VCaP (cell line): Measurements from ENCODE around the gene CDK2AP2.

ENCODE experiments used
- H3K27ac ChIP-seq: fragments of 450-650 bp; 2 replicates; pipeline ENCODE4 v1.5.1; 2017
- TF ChIP-seq, protein P1 (sequence below): fragments of 450-650 bp; conservative IDR thresholded peaks from 2 replicates; pipeline ENCODE4 v1.5.1; 2017; ENCODE audit warnings: mild to moderate bottlenecking, moderate library complexity

CDK2AP2 gene

DNA sequence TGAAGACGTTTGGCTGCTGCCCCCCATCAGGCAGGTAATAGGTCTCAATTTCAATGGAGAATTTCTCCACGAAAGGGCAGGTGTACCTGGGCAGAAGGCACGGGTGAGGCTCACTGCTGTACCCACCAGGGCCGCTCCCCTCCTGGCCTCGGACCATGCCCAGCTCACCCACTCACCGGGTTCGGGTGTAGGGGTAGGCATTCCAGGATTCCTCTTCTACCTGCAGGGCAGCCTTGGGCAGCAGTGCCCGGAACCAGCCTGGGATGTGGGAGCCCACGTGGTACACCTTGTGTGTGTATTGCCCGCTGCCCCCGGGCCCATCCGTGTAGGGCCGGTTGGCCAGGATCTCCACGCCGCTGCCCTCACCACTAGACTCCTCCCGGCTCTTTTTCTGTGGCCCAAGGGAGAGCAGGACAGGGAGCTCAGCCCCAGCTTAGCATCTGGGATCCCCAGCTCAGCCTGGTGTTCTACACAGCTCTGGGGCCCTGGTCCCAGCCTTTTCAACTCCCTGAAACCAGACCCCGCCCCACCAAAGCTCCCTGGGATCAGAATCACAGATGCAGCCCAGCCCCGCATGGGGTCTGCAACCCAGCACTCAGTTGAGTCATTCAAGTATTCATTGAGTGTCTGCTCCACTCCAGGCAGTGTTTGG, 5.5 kb downstream of the CDK2AP2 start:
- TF ChIP-seq, protein P1, sequence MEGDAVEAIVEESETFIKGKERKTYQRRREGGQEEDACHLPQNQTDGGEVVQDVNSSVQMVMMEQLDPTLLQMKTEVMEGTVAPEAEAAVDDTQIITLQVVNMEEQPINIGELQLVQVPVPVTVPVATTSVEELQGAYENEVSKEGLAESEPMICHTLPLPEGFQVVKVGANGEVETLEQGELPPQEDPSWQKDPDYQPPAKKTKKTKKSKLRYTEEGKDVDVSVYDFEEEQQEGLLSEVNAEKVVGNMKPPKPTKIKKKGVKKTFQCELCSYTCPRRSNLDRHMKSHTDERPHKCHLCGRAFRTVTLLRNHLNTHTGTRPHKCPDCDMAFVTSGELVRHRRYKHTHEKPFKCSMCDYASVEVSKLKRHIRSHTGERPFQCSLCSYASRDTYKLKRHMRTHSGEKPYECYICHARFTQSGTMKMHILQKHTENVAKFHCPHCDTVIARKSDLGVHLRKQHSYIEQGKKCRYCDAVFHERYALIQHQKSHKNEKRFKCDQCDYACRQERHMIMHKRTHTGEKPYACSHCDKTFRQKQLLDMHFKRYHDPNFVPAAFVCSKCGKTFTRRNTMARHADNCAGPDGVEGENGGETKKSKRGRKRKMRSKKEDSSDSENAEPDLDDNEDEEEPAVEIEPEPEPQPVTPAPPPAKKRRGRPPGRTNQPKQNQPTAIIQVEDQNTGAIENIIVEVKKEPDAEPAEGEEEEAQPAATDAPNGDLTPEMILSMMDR = no peak
- no peak overlapping the region for H3K27ac ChIP-seq

DNA sequence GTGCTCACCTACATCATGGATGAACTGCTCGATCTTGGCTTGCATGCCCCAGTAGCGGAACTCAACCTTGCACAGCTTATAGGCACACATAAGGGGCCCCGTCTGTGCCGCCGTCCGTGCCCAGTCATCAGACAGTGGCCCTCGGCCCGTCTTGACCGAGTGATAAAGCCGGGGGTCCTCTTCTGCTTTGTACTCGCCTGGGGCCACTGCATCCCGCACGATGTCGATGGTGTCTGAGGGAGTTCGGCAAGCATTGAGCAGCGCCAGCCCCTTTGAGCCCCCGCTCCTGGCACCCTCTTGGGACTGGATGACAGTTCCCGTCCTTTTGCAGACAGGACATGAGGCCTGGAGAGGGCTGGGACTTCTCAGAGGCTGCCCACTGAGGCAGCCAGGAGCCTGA, 6.1 kb downstream of the CDK2AP2 start:
- TF ChIP-seq, protein P1 = no peak

DNA sequence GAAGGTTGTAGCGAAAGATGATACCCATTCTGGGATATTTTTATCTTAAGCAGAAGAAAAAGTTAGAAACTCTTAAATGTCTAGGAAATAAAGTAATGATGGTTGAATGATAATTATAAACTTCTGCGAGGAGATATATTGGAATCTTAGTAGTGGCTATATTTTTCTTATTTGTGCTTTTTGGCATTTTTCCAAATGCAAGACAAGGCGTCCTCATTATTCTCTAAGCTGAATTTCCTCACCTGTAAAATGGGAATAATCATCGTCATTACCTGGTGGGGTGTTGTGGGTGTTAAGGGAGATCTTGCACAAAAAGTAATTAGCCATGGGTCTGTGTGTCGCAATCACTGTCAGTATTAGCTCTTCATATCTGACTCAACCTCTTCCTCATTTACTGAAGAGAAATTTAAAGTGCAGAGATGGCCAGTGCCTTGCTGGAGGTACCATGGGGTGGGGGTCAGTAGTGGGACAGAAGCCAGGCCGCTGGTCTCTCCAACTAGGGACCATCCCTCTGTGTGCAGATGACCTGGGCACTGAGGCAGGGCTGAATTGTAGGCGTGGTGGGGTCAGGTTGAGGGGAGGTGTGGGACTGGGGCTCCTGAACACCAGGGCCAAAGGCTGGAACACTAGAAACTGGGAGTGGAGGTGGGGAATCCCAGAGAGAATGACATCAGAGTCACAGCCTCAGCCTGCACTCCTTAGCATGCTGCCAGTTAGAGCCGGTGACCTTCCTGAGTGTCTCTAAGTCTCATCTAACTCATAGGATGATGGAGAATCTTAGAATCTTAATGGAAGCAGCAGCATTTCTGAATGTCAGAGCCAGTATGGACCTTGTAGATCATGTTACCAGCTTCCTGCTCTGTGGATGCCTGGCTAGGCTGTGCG, 6.9 kb downstream of the CDK2AP2 start:
- TF ChIP-seq, protein P1 = no peak

More for the DNA sequence above, 6.1 kb downstream of the CDK2AP2 start:
- H3K27ac ChIP-seq = no peak overlapping the region

DNA sequence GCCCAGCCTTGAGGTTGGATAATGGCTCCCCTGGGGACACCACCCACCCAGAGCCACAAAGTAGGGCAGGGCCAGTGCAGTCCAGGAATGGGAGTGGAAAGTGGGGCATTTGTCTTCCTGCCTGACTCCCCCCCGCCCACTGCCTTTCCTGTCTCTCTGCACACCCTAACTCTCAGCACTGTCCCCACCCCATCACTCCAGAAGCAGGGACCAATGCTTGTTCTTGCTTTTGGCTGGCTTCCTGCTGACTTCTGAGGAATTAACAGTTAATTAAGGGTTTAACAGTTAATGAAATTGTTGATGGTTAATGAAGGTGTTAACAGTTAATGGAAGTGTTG, 7.5 kb downstream of the CDK2AP2 start:
- no peak overlapping the region for H3K27ac ChIP-seq
- TF ChIP-seq, protein P1 = no peak

More for the DNA sequence above, 6.9 kb downstream of the CDK2AP2 start:
- H3K27ac ChIP-seq = no peak overlapping the region

DNA sequence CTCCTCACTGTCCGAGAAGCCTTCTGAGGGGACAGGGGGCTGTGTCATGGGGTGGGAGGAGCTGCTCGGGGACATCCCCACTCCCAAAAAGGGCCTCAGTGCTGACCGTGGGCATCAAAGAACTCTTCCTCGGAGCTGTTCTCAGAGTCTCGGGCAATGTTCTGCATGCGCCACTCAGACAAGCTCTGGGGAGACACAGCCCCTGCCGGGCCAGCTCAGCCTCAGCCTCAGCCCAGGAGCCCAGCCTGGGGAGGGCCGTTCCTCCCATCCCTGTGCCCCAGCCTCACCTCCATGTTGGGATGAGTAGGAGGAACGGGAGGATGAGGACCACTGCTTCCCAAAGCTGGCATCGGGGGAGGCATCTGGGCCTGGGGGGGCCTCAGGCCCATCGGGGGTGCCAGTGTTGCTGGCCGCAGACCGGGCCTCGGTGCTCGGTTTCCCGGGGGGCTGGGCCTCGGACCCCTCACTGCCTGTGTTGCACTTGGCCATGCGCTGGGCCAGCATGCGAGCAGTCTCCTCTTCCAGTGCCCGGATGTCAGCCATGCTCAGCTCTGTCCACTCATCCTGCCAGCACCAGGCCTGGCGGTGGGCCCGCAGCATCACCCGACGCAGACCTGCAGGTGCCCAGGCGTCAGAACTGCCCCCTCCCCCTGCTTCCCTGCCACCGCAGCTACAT, 8.0 kb downstream of the CDK2AP2 start:
- TF ChIP-seq, protein P1 = no peak
- no peak overlapping the region for H3K27ac ChIP-seq

DNA sequence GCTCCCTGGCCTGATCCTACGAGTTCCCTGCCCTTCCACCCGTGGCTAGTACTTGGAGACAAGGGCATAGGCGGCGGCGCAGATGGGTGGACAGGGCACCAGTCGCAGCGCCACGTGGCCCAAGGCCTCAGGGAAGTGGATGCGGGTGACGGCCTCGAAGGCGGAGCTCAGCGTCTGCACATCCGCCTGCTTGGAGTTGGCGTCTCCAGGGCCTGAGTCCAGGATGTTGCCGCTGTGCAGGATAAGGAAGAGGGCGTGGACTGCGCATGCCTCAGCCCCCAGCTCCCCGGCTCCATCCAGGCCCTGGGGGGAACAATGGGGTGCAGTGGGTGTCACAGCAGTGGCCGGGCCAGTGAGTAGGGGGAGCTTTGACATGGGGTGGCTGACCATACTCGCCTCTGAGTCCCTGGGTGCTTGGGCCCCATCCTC, 9.4 kb downstream of the CDK2AP2 start:
- H3K27ac ChIP-seq = no peak overlapping the region
- TF ChIP-seq, protein P1 = no peak

DNA sequence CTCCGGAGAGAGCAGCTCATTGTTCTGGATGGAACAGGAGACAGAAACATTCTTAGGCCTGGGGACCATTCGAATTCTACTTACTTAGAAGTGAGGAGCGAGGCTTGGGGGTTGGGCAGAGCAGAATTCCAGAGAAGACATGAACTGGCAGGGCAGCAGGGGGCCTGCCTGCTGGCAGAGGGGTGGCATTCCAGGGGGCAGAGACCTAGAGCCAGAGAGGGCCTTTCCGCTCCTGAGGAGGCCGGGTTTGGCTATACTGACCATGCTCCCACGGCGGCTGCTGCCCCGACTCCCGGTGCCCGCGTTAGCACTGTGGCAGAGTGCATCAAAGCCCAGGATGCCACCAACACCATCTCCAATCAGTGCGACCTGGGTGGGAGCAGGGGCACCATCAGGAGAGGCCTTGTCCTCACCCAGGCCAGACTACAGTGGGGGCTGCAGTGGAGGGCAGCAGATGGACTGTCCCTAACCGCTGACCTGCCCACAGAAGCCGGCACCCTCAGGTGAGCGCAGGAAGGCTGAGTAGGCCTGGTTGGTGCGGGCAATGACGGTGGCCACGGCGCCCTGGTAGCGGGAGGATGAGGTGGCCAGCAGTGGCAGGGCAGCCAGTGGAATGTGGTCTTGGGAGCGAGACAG, 10.2 kb downstream of the CDK2AP2 start:
- no peak overlapping the region for H3K27ac ChIP-seq
- TF ChIP-seq, protein P1 = no peak
